Measurements from ENCODE around the gene NMRK2. TPM values are rescaled to one million over a fixed set of nuclear protein-coding genes. Genes with fewer than 3 reads are reported as not detected.

The NMRK2 gene
- total and polyA plus RNA-seq, 2 of the 13 experiments (the other 11 are each of a cell fraction or from before 2014, with no cell fraction given) = not detected

DNA sequence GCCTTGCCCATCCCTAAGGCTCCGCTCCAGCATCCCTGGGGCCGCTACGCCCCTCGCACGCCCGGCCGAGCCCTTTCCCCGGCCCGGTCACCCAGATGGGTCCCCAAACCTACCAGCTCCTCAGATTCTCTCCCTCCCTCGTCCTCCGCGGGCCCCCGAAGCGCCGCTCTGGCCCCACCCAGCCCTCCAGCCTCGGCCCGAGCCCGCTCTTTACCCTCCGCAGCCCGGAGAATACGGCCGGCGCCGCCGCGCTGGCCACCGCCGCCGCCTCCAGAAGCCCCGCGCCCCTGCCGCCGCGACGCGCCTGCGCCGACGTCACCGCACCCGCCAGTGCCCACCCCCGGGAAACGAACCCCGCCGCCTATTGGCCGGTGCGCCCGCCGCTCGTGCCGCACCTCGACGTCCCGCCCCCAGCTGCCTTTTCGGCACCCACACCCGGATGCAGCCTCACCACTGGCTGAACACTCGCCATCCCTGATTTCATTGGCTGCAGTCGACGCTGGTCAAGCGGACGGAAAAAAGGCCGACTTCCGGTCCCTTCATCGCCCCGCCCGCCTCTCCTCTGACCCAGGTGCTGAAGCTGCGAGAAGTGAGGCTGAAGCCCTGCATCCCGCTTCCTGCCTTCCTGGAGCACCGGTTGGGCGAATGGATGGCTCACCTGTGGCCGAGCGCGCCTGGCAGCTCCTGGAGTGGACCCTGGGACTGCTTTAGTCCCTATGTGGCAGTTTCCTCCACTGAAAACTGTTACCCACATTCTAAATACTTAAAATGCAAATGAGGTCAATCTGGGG lies 38.1 kb downstream of the NMRK2 start, which contains the start of gene DAPK3 (continued):
- peak; percentile 63; the same call in 1 of the 2 replicates for TF ChIP-seq ZNF143 (CRISPR knock-in tag; IDR thresholded peaks at IDR 0.05)
- no peak for TF ChIP-seq SMARCC2 (IDR thresholded peaks at IDR 0.05)
- TF ChIP-seq, protein P1, sequence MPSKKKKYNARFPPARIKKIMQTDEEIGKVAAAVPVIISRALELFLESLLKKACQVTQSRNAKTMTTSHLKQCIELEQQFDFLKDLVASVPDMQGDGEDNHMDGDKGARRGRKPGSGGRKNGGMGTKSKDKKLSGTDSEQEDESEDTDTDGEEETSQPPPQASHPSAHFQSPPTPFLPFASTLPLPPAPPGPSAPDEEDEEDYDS (CRISPR knock-in tag; IDR thresholded peaks at IDR 0.05) = peak; percentile 40; the same call in 1 of the 2 replicates
- TF ChIP-seq, protein P2, sequence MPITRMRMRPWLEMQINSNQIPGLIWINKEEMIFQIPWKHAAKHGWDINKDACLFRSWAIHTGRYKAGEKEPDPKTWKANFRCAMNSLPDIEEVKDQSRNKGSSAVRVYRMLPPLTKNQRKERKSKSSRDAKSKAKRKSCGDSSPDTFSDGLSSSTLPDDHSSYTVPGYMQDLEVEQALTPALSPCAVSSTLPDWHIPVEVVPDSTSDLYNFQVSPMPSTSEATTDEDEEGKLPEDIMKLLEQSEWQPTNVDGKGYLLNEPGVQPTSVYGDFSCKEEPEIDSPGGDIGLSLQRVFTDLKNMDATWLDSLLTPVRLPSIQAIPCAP (CRISPR knock-in tag; IDR thresholded peaks at IDR 0.05; ENCODE audit: low read depth) = no peak
- TF ChIP-seq, protein P3, sequence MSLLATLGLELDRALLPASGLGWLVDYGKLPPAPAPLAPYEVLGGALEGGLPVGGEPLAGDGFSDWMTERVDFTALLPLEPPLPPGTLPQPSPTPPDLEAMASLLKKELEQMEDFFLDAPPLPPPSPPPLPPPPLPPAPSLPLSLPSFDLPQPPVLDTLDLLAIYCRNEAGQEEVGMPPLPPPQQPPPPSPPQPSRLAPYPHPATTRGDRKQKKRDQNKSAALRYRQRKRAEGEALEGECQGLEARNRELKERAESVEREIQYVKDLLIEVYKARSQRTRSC (CRISPR knock-in tag; IDR thresholded peaks at IDR 0.05; ENCODE audit: low read depth) = no peak
- TF ChIP-seq, protein P4, sequence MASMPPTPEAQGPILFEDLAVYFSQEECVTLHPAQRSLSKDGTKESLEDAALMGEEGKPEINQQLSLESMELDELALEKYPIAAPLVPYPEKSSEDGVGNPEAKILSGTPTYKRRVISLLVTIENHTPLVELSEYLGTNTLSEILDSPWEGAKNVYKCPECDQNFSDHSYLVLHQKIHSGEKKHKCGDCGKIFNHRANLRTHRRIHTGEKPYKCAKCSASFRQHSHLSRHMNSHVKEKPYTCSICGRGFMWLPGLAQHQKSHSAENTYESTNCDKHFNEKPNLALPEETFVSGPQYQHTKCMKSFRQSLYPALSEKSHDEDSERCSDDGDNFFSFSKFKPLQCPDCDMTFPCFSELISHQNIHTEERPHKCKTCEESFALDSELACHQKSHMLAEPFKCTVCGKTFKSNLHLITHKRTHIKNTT (CRISPR knock-in tag; IDR thresholded peaks at IDR 0.05) = no peak
- TF ChIP-seq TOE1 (CRISPR knock-in tag; IDR thresholded peaks at IDR 0.05) = no peak
- TF ChIP-seq NFE2L2 (IDR thresholded peaks at IDR 0.05; ENCODE audit: low read length) = no peak
- no peak for TF ChIP-seq ZFP1 (CRISPR knock-in tag; IDR thresholded peaks at IDR 0.05)
- no peak for TF ChIP-seq ZNF660 (CRISPR knock-in tag; IDR thresholded peaks at IDR 0.05; ENCODE audit: borderline replicate concordance, low read depth)
- TF ChIP-seq ZNF260 (CRISPR knock-in tag; IDR thresholded peaks at IDR 0.05; ENCODE audit: borderline replicate concordance, low read depth) = no peak
- TF ChIP-seq, protein P5, sequence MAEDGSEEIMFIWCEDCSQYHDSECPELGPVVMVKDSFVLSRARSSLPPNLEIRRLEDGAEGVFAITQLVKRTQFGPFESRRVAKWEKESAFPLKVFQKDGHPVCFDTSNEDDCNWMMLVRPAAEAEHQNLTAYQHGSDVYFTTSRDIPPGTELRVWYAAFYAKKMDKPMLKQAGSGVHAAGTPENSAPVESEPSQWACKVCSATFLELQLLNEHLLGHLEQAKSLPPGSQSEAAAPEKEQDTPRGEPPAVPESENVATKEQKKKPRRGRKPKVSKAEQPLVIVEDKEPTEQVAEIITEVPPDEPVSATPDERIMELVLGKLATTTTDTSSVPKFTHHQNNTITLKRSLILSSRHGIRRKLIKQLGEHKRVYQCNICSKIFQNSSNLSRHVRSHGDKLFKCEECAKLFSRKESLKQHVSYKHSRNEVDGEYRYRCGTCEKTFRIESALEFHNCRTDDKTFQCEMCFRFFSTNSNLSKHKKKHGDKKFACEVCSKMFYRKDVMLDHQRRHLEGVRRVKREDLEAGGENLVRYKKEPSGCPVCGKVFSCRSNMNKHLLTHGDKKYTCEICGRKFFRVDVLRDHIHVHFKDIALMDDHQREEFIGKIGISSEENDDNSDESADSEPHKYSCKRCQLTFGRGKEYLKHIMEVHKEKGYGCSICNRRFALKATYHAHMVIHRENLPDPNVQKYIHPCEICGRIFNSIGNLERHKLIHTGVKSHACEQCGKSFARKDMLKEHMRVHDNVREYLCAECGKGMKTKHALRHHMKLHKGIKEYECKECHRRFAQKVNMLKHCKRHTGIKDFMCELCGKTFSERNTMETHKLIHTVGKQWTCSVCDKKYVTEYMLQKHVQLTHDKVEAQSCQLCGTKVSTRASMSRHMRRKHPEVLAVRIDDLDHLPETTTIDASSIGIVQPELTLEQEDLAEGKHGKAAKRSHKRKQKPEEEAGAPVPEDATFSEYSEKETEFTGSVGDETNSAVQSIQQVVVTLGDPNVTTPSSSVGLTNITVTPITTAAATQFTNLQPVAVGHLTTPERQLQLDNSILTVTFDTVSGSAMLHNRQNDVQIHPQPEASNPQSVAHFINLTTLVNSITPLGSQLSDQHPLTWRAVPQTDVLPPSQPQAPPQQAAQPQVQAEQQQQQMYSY (CRISPR knock-in tag; IDR thresholded peaks at IDR 0.05) = no peak
- no peak for TF ChIP-seq ZBTB21 (CRISPR knock-in tag; IDR thresholded peaks at IDR 0.05)
- TF ChIP-seq AGO2 (optimal IDR thresholded peaks at IDR 0.05; ENCODE audit: low read depth, low read length) = peak; percentile 96
- no peak for TF ChIP-seq ONECUT2 (CRISPR knock-in tag; IDR thresholded peaks at IDR 0.05)
- TF ChIP-seq PPARG (CRISPR knock-in tag; conservative IDR thresholded peaks at IDR 0.05) = no peak
- TF ChIP-seq ZNF382 (CRISPR knock-in tag; IDR thresholded peaks at IDR 0.05; ENCODE audit: borderline replicate concordance) = no peak
- TF ChIP-seq POLR2AphosphoS5 (IDR thresholded peaks at IDR 0.05; ENCODE audit: low read depth, low read length) = peak; percentile 49
